Common myeloid progenitor, CD34-positive (primary cell): Measurements from ENCODE around the gene PRKAG3.

Source experiments
- CTCF ChIA-PET: fragments of 350-600 bp; sonication (Branson Sonifier 250); formaldehyde crosslinking; loops from one replicate; lab custom pipeline; 2021; ENCODE audit warnings: antibody characterized with exemption; lab: Charles Lee
- POLR2A ChIA-PET: fragments of 350-600 bp; sonication (Branson Sonifier 250); formaldehyde crosslinking; loops from one replicate; lab custom pipeline; 2021; ENCODE audit warnings: antibody characterized with exemption; lab: Charles Lee
- DNase-seq, 3 donors: peaks; one replicate each; pipeline versions ENCODE4 v3.0.0 to v3.0.0-alpha.2; 2013
- H3K27ac ChIP-seq, 2 experiments: 1 replicate in 1 of 2; 2 replicates in 1 of 2; pipeline ENCODE4 v1.7.0; 2013; ENCODE audit warnings: inconsistent platforms in 2 of 2, low read length in 2 of 2, mild to moderate bottlenecking in 2 of 2, low read depth in 1 of 2, moderate library complexity in 1 of 2; ENCODE audit not compliant: severe bottlenecking in 2 of 2, insufficient read depth in 1 of 2, poor library complexity in 1 of 2
- H3K27me3 ChIP-seq, 5 experiments: replicated peaks in 2 of 5; 1 replicate in 3 of 5; 2 replicates in 2 of 5; pipeline versions ENCODE4 v1.6.1 to v1.7.0; 2013; ENCODE audit warnings: low read length in 4 of 5, mild to moderate bottlenecking in 2 of 5, moderate library complexity in 2 of 5, inconsistent platforms in 1 of 5; ENCODE audit not compliant: insufficient read depth in 5 of 5, control insufficient read depth in 4 of 5
- H3K36me3 ChIP-seq, 4 experiments: 1 replicate in 2 of 4; 2 replicates in 2 of 4; pipeline versions ENCODE4 v1.6.1 to v1.7.0; 2013; ENCODE audit warnings: low read length in 3 of 4, control low read depth in 1 of 4, mild to moderate bottlenecking in 1 of 4; ENCODE audit not compliant: control insufficient read depth in 4 of 4, insufficient read depth in 4 of 4
- H3K4me1 ChIP-seq, 4 experiments: 1 replicate in 3 of 4; 2 replicates in 1 of 4; pipeline versions ENCODE4 v1.6.1 to v1.7.1; 2013; ENCODE audit warnings: low read length in 3 of 4, mild to moderate bottlenecking in 3 of 4, control low read depth in 1 of 4, inconsistent platforms in 1 of 4, moderate library complexity in 1 of 4; ENCODE audit not compliant: control insufficient read depth in 4 of 4, insufficient read depth in 4 of 4; ENCODE audit errors: control extremely low read depth in 1 of 4
- H3K4me3 ChIP-seq, 7 experiments: 1 replicate in 4 of 7; 2 replicates in 3 of 7; pipeline versions ENCODE4 v1.5.1 to v1.7.0; 2013; ENCODE audit warnings: mild to moderate bottlenecking in 7 of 7, low read length in 6 of 7, moderate library complexity in 6 of 7, inconsistent platforms in 2 of 7, low read depth in 2 of 7, control low read depth in 1 of 7; ENCODE audit not compliant: insufficient read depth in 4 of 7, control insufficient read depth in 1 of 7; ENCODE audit errors: extremely low read depth in 1 of 7
- H3K9me3 ChIP-seq, 5 experiments: 1 replicate in 4 of 5; 2 replicates in 1 of 5; pipeline versions ENCODE4 v1.6.1 to v1.7.1; 2013; ENCODE audit warnings: low read length in 4 of 5, mild to moderate bottlenecking in 2 of 5, inconsistent platforms in 1 of 5, low read depth in 1 of 5, moderate library complexity in 1 of 5; ENCODE audit not compliant: control insufficient read depth in 4 of 5, insufficient read depth in 2 of 5; ENCODE audit errors: control extremely low read depth in 1 of 5
- WGBS: methylation state at CpG from one replicate; pipeline ENCODE4 v1.1.5; 2013; ENCODE audit not compliant: insufficient coverage; 5-methylcytosine and 5-hydroxymethylcytosine counted together

The PRKAG3 gene

GRCh38 chr2:218820746-218821369, 10.7 kb downstream of the PRKAG3 start:
- CTCF ChIA-PET, result no interaction called here
- H3K9me3 ChIP-seq, result no peaks in the 10 kb centered on the region
- WGBS, result 96% methylated on average over 14 of the region's 15 CpGs
- H3K36me3 ChIP-seq, result no peaks in the 10 kb centered on the region
- peaks cover 0 to 10% (median 2%) of the 10 kb centered on the region in 5 experiments for H3K27me3 ChIP-seq
- H3K4me3 ChIP-seq, result no peak overlapping the region
- no peaks in the 10 kb centered on the region for H3K4me1 ChIP-seq
- POLR2A ChIA-PET, result no interaction called here
- no peak for DNase-seq
- no peak overlapping the region for H3K27ac ChIP-seq

GRCh38 chr2:218819093-218819492, 12.5 kb downstream of the PRKAG3 start:
- 96% methylated on average over 6 of the region's 7 CpGs for WGBS
- DNase-seq, result no peak
- ChIA-PET CTCF (no interaction called here), POLR2A (no interaction called here)
- no peaks in the 10 kb centered on the region for H3K9me3 ChIP-seq
- H3K27ac ChIP-seq, result no peak overlapping the region
- no peak overlapping the region for H3K4me3 ChIP-seq
- H3K36me3 ChIP-seq, result no peaks in the 10 kb centered on the region
- peaks cover 0 to 11% (median 4%) of the 10 kb centered on the region in 5 experiments for H3K27me3 ChIP-seq
- no peaks in the 10 kb centered on the region for H3K4me1 ChIP-seq

GRCh38 chr2:218816561-218817011, 15.0 kb downstream of the PRKAG3 start:
- Histone ChIP-seq H3K4me1 (no peaks in the 10 kb centered on the region), H3K9me3 (no peaks in the 10 kb centered on the region), H3K27me3 (peaks cover 0 to 13% (median 5%) of the 10 kb centered on the region in 5 experiments), H3K36me3 (no peaks in the 10 kb centered on the region), H3K4me3 (no peak overlapping the region), H3K27ac (no peak overlapping the region)
- ChIA-PET CTCF (interaction anchor here (1.1 kb wide), 2 partner anchors 25 to 36 kb away, joined by 3 to 4 read pairs; no protein-coding TSS in a partner anchor), POLR2A (no interaction called here)
- DNase-seq, result no peak
- 93% methylated on average over 2 of the region's 2 CpGs for WGBS

GRCh38 chr2:218815649-218816048, 16.0 kb downstream of the PRKAG3 start:
- Histone ChIP-seq H3K27ac (no peak overlapping the region), H3K4me1 (no peaks in the 10 kb centered on the region), H3K9me3 (no peaks in the 10 kb centered on the region), H3K4me3 (no peak overlapping the region), H3K27me3 (peaks cover 0 to 9% (median 5%) of the 10 kb centered on the region in 5 experiments), H3K36me3 (no peaks in the 10 kb centered on the region)
- 100% methylated on average over 4 of the region's 4 CpGs for WGBS
- ChIA-PET CTCF (no interaction called here), POLR2A (no interaction called here)
- DNase-seq, result no peak

- POLR2A ChIA-PET, result no interaction called here
Observed at GRCh38 chr2:218815244-218815637, 16.4 kb downstream of the PRKAG3 start.

GRCh38 chr2:218814540-218815243, 16.9 kb downstream of the PRKAG3 start:
- Histone ChIP-seq H3K36me3 (no peaks in the 10 kb centered on the region), H3K9me3 (no peaks in the 10 kb centered on the region), H3K4me3 (no peak overlapping the region), H3K4me1 (no peaks in the 10 kb centered on the region), H3K27ac (no peak overlapping the region), H3K27me3 (peaks cover 0 to 9% (median 5%) of the 10 kb centered on the region in 5 experiments)
- ChIA-PET POLR2A (no interaction called here), CTCF (interaction anchor here (1.0 kb wide), 1 partner anchor 9 kb away, joined by 3 read pairs; no protein-coding TSS in a partner anchor)
- DNase-seq, result no peak
- 100% methylated on average over 8 of the region's 13 CpGs for WGBS

More at GRCh38 chr2:218815244-218815637, 16.4 kb downstream of the PRKAG3 start:
- Histone ChIP-seq H3K27ac (no peak overlapping the region), H3K9me3 (no peaks in the 10 kb centered on the region), H3K27me3 (peaks cover 0 to 9% (median 5%) of the 10 kb centered on the region in 5 experiments), H3K4me1 (no peaks in the 10 kb centered on the region), H3K4me3 (no peak overlapping the region), H3K36me3 (no peaks in the 10 kb centered on the region)
- CTCF ChIA-PET, result interaction anchor here (1.0 kb wide), 1 partner anchor 10 kb away, joined by 3 read pairs; no protein-coding TSS in a partner anchor
- WGBS, result 99% methylated on average over 4 of the region's 5 CpGs
- no peak for DNase-seq
